Activated CD8-positive, alpha-beta T cell treated with anti-CD3 and anti-CD28 coated beads for 36 hours (primary cell): ENCODE measurements around the gene NR2E3. TPM values are rescaled to one million over a fixed set of nuclear protein-coding genes. Genes with fewer than 3 reads are reported as not detected.

Experiments used
- ATAC-seq: fragments of 200-7000 bp; cut with Tn5 transposase; one replicate; pipeline ENCODE4 v1.10.0; 2021; ENCODE audit warnings: mild to moderate bottlenecking, moderate library complexity
- CTCF ChIA-PET: fragments of 350-600 bp; sonication (Branson Sonifier 250); formaldehyde crosslinking; loops from one replicate; lab custom pipeline; 2021; ENCODE audit warnings: antibody characterized with exemption; lab: Charles Lee
- POLR2A ChIA-PET: fragments of 350-600 bp; sonication (Branson Sonifier 250); formaldehyde crosslinking; loops from one replicate; lab custom pipeline; 2021; ENCODE audit warnings: antibody characterized with exemption; lab: Charles Lee
- DNase-seq: peaks from one replicate; pipeline ENCODE4 v3.0.0-alpha.2; 2020
- H3K27ac Mint-ChIP-seq: one replicate; pipeline ENCODE4 v1.8.0; 2021; ENCODE audit warnings: mild to moderate bottlenecking, mixed read lengths
- H3K27me3 Mint-ChIP-seq: one replicate; pipeline ENCODE4 v1.8.0; 2021; ENCODE audit warnings: mixed read lengths
- H3K36me3 Mint-ChIP-seq: one replicate; pipeline ENCODE4 v1.8.0; 2021; ENCODE audit warnings: low read depth, mixed read lengths
- H3K4me1 Mint-ChIP-seq: one replicate; pipeline ENCODE4 v1.8.0; 2021; ENCODE audit warnings: low read depth, mixed read lengths
- H3K4me3 Mint-ChIP-seq: one replicate; pipeline ENCODE4 v1.8.0; 2021; ENCODE audit warnings: mild to moderate bottlenecking, moderate library complexity, mixed read lengths
- H3K9me3 Mint-ChIP-seq: one replicate; pipeline ENCODE4 v1.8.0; 2021; ENCODE audit warnings: mixed read lengths
- CTCF ChIP-seq: fragments of 200-600 bp; IDR thresholded peaks from one replicate; pipeline ENCODE4 v1.8.0; 2022; ENCODE audit warnings: antibody characterized with exemption, mild to moderate bottlenecking
- intact Hi-C: fragments of 100-400 bp; cut with micrococcal nuclease; formaldehyde crosslinking; loops from one replicate; pipeline ENCODE4 v1.10.0; 2022
- total RNA-seq, 2 experiments: library from RNA; stranded (reverse); gene quantifications; one replicate each; pipeline ENCODE4 v1.2.3, GENCODE V29; 2021

Gene NR2E3
- total RNA-seq, 2 experiments from 2014 or later, result not detected

DNA sequence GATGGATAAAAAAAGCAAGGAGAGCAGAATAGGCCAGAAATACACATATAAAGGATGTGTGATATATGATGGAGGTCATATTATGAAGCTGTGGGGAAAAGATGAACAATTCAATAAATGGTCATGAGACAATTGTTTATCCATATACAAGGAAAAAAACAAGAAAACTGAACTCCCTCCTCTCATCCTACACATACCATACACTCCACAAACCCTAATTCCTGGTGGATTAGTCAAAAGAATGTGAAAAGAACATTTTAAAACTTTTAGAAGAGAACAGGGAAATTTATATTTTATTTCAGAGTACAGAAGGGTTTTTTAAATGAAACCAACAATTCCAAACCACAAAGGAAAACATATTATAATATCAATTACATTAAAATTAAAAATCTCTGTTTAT is 34.5 kb upstream of the NR2E3 start:
- intact Hi-C loops, result no loop called here
- peaks cover 6% of the 10 kb centered on the region for H3K4me1 Mint-ChIP-seq
- H3K36me3 Mint-ChIP-seq, result no peaks in the 10 kb centered on the region
- ChIA-PET CTCF (interaction anchor here (1.4 kb wide), 1 partner anchor 380 kb away, joined by 3 read pairs; no protein-coding TSS in a partner anchor), POLR2A (interaction anchor here (0.7 kb wide), 1 partner anchor 361 kb away, joined by 3 read pairs; no protein-coding TSS in a partner anchor)
- H3K4me3 Mint-ChIP-seq, result no peak overlapping the region
- ATAC-seq, result no peak
- DNase-seq, result no peak
- H3K27me3 Mint-ChIP-seq, result no peaks in the 10 kb centered on the region
- H3K27ac Mint-ChIP-seq, result no peak overlapping the region
- TF ChIP-seq CTCF, result no peak
- no peaks in the 10 kb centered on the region for H3K9me3 Mint-ChIP-seq

GRCh38 chr15:71776304-71776703 is 34.0 kb upstream of the NR2E3 start:
- ChIA-PET POLR2A (interaction anchor here (0.7 kb wide), 1 partner anchor 362 kb away, joined by 3 read pairs; no protein-coding TSS in a partner anchor), CTCF (interaction anchor here (0.7 to 1.4 kb wide), 2 partner anchors 380 to 968 kb away, joined by 3 read pairs; no protein-coding TSS in a partner anchor)
- H3K4me1 Mint-ChIP-seq, result peaks cover 6% of the 10 kb centered on the region
- no peak for ATAC-seq
- H3K27ac Mint-ChIP-seq, result no peak overlapping the region
- H3K36me3 Mint-ChIP-seq, result no peaks in the 10 kb centered on the region
- no peaks in the 10 kb centered on the region for H3K27me3 Mint-ChIP-seq
- TF ChIP-seq CTCF, result no peak
- H3K4me3 Mint-ChIP-seq, result no peak overlapping the region
- H3K9me3 Mint-ChIP-seq, result no peaks in the 10 kb centered on the region
- DNase-seq, result no peak
- intact Hi-C loops, result no loop called here

GRCh38 chr15:71777216-71777943 is 33.0 kb upstream of the NR2E3 start:
- Mint-ChIP-seq H3K4me1 (peaks cover 6% of the 10 kb centered on the region), H3K9me3 (no peaks in the 10 kb centered on the region), H3K4me3 (no peak overlapping the region), H3K36me3 (no peaks in the 10 kb centered on the region), H3K27me3 (no peaks in the 10 kb centered on the region), H3K27ac (no peak overlapping the region)
- ChIA-PET CTCF (interaction anchor here (0.7 to 3.0 kb wide), 3 partner anchors 25 to 967 kb away, joined by 3 to 9 read pairs (median 4); no protein-coding TSS in a partner anchor), POLR2A (no interaction called here)
- DNase-seq (no peak), ATAC-seq (no peak)
- no peak for TF ChIP-seq CTCF
- intact Hi-C loops, result no loop called here

GRCh38 chr15:71779073-71779797 is 31.1 kb upstream of the NR2E3 start:
- DNase-seq, result no peak
- no peaks in the 10 kb centered on the region for H3K36me3 Mint-ChIP-seq
- CTCF ChIA-PET, result interaction anchor here (3.0 to 3.8 kb wide), 2 partner anchors 35 to 377 kb away, joined by 9 to 35 read pairs; no protein-coding TSS in a partner anchor
- intact Hi-C loops, result no loop called here
- H3K27me3 Mint-ChIP-seq, result no peaks in the 10 kb centered on the region
- H3K27ac Mint-ChIP-seq, result no peak overlapping the region
- no peak for ATAC-seq
- TF ChIP-seq CTCF, result no peak
- POLR2A ChIA-PET, result interaction anchor here (0.6 kb wide), 1 partner anchor 400 kb away, joined by 4 read pairs; no protein-coding TSS in a partner anchor
- H3K9me3 Mint-ChIP-seq, result no peaks in the 10 kb centered on the region
- H3K4me3 Mint-ChIP-seq, result no peak overlapping the region
- H3K4me1 Mint-ChIP-seq, result peaks cover 6% of the 10 kb centered on the region
